NB4 (cell line): ENCODE results near the gene ENG.

Experiments used
- DNase-seq: peaks from one replicate; pipeline ENCODE4 v3.0.0; 2010; ENCODE audit warnings: low read depth
- H3K4me3 ChIP-seq: one replicate; pipeline ENCODE4 v1.5.1; 2011; ENCODE audit warnings: mild to moderate bottlenecking, low read depth, low read length, moderate library complexity
- MYC ChIP-seq: IDR thresholded peaks from 2 replicates; pipeline ENCODE4 v1.6.1; 2011; ENCODE audit warnings: low read depth, low read length
- POLR2A ChIP-seq: IDR thresholded peaks from 2 replicates; pipeline ENCODE4 v1.6.1; 2011; ENCODE audit warnings: mild to moderate bottlenecking; ENCODE audit not compliant: insufficient read length; ENCODE audit errors: extremely low read depth
- TF ChIP-seq, protein P1 (sequence below): IDR thresholded peaks from 2 replicates; pipeline ENCODE4 v1.6.1; 2011; ENCODE audit warnings: low read depth, low read length
- TF ChIP-seq, protein P2 (sequence below): IDR thresholded peaks from one replicate; pipeline ENCODE4 v1.5.1; 2012; ENCODE audit warnings: low read depth, low read length

The ENG gene

DNA sequence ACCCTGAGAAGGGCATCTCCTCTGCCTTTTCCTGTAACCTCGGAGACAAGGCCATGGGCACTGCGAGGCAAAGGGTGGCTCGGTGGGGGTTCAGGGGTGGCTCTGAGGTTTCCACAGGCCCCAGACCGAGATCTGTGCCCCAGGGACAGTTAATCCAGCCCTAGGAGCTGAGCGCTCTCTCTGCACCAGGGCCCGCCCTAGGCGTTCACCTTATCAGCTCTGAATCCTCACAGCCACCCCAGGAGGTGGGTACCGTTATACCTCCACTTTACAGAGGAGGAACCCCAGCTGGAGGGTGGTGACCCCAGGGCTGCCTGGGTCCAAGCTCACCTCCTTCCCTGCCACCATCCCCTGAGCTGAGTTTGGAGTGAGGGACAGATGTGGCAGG is 2.3 kb upstream of the ENG start:
- H3K4me3 ChIP-seq: no peak overlapping the region
- DNase-seq: no peak
- TF ChIP-seq, protein P1, sequence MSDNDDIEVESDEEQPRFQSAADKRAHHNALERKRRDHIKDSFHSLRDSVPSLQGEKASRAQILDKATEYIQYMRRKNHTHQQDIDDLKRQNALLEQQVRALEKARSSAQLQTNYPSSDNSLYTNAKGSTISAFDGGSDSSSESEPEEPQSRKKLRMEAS: no peak
- no peak for TF ChIP-seq POLR2A
- TF ChIP-seq, protein P2, sequence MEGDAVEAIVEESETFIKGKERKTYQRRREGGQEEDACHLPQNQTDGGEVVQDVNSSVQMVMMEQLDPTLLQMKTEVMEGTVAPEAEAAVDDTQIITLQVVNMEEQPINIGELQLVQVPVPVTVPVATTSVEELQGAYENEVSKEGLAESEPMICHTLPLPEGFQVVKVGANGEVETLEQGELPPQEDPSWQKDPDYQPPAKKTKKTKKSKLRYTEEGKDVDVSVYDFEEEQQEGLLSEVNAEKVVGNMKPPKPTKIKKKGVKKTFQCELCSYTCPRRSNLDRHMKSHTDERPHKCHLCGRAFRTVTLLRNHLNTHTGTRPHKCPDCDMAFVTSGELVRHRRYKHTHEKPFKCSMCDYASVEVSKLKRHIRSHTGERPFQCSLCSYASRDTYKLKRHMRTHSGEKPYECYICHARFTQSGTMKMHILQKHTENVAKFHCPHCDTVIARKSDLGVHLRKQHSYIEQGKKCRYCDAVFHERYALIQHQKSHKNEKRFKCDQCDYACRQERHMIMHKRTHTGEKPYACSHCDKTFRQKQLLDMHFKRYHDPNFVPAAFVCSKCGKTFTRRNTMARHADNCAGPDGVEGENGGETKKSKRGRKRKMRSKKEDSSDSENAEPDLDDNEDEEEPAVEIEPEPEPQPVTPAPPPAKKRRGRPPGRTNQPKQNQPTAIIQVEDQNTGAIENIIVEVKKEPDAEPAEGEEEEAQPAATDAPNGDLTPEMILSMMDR: no peak

DNA sequence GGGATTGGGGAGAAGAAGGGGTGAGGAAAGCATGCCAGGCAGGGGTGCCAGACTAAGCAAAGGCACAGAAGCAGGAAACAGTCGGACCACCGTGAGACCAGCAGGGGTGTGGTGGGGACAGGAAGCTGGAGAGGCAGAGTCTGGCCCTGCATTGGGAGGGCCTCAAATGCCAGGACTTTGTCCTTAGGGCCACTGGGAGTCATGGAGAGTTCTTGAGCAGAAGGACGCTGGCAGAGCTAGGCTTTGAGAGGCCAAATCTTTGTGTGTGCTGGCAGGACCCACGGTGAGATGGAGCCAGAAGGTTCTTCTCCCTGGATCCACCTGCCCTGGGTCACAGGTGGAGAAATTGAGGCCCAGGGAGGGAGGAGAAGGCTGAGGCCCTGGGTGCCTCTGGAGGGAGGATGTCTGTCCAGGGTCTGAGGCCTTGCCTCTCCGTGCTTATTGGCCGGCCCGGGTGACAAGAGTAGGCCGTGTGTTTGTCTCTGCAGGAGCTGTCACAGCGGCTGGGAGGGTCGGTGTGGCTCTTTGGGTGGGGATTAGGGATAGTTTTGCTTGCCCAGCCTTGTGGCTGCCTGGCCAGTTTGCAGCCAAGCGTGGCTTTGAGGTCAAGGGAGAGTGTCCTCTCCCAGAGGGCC is 1.8 kb upstream of the ENG start:
- TF ChIP-seq, protein P1: no peak
- TF ChIP-seq MYC (no peak), POLR2A (no peak)
- TF ChIP-seq, protein P2: no peak
- no peak overlapping the region for H3K4me3 ChIP-seq
- no peak for DNase-seq

DNA sequence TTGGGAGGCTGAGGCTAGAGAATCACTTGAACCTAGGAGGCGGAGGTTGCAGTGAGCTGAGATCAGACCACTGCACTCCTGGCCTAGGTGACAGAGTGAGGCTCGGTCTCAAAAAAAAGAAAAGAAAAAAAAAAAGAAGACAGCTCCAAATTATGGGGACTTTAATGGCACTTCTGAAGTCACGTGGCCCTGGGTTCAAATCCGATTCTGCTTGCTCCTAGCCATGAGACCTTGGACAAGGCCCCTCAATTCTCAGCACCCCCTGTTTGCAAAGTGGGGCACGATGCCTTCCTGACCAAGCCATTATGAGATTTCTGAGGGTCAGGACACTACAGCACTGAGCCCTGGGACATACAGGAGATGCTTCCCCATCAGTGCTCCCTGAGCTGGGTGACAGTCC is 1.1 kb upstream of the ENG start:
- no peak overlapping the region for H3K4me3 ChIP-seq
- TF ChIP-seq, protein P1: no peak
- no peak for TF ChIP-seq MYC
- TF ChIP-seq, protein P2: no peak
- TF ChIP-seq POLR2A: no peak
- no peak for DNase-seq

DNA sequence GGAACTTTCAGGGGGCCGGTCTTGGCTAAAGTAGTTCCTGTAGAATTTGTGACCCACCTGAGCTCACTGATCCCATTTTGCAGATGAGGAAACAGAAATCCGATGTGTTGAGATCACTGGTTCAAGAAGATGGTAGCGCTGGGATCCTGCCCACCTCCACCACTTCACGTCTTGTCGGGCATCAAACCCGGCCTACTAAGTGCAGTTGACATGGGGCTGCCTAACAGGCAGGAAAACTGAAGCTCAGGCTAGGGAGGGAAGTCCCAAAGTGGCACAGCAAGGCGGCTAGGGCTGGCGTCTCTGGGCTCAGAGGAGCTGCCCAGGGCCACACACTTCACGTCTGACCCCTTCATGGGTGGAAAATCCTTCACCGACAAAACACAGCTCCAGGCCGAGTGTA is 502 bp upstream of the ENG start:
- H3K4me3 ChIP-seq: no peak overlapping the region
- DNase-seq: no peak
- TF ChIP-seq, protein P1: no peak
- TF ChIP-seq, protein P2: no peak
- TF ChIP-seq POLR2A (no peak), MYC (no peak)

DNA sequence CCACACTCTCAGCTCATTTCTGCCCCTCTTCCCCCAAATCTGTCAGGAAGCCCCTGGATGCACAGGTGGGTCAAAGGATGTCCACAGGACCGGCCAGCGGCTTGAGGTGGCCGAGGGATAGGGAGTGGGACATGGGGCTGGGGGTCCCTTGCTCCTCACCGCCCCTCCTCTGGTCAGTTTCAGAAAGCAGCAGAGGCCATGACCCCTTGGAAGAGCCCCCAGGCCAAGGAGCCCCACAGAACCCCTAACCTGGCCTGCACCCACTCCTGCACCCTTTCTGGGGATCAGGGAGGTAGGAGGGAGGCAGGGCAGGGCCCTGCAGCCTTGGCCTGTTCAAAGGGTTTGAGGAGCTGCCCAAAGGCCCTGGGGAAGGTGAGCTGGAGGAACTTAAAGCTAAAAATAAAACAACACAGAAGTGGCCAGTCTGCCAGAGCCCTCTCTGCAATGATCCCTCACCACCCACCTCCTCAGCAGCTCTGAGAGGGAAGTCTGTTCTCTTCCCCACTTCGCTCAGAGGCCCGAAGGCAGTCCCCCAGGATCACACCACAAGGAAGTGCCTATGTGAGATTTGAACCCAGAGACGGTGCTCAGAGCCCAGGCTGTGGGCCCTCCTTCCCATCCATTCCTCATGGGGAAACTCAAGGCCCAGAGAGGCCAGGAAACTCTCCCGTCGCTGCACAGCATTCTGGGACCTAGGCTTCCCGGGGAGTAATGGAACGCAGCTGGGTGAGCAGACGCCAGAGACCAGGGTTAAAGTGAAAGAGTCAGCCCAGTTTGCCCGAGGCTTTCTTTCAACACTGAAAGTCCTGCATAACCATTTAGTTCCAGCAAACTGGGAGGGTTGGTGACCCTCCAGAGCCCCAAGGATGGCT is 910 bp downstream of the ENG start:
- TF ChIP-seq POLR2A: no peak
- TF ChIP-seq, protein P1: no peak
- no peak for TF ChIP-seq MYC
- TF ChIP-seq, protein P2: no peak
- DNase-seq: no peak
- H3K4me3 ChIP-seq: no peak overlapping the region
